ENCODE data around the gene MARK3. TPM values are rescaled to one million over a fixed set of nuclear protein-coding genes. Genes with fewer than 3 reads are reported as not detected.
A peak's percentile ranks its signal among the peaks of the same experiment; 100 is the strongest.

The MARK3 gene
- total RNA-seq, 1 donor from 2014 or later: 124 TPM

GRCh38 chr14:103427485-103428443, 42.5 kb downstream of the MARK3 start:
- no peaks in the 10 kb centered on the region for H3K9me3 Mint-ChIP-seq (ENCODE audit: unreplicated experiment)
- Histone ChIP-seq H3K9ac (ENCODE audit: low read length) (peak overlapping the region; percentile 30), H3K36me3 (ENCODE audit: insufficient read depth, low read length) (peaks cover 7% of the 10 kb centered on the region), H4K20me1 (ENCODE audit: insufficient read depth, low read length) (peaks cover 66% of the 10 kb centered on the region), H3K9me3 (ENCODE audit: insufficient read depth, low read depth, low read length) (no peaks in the 10 kb centered on the region), H3K4me3 (ENCODE audit: insufficient read depth, low read depth, low read length) (no peak overlapping the region), H3K79me2 (ENCODE audit: insufficient read depth, low read length) (peaks cover 93% of the 10 kb centered on the region), H2AFZ (ENCODE audit: low read depth, low read length) (no peak overlapping the region), H3K4me2 (ENCODE audit: low read length) (peak overlapping the region; percentile 33), H3K27ac (ENCODE audit: low read depth, low read length) (peak overlapping the region; percentile 66), H3K4me1 (ENCODE audit: insufficient read depth, low read length) (peaks cover 18% of the 10 kb centered on the region), H3K27me3 (ENCODE audit: insufficient read depth, low read length) (no peaks in the 10 kb centered on the region)
- peaks cover 30% of the 10 kb centered on the region for H3K4me1 Mint-ChIP-seq (ENCODE audit: low read depth, unreplicated experiment)
- no peak overlapping the region for H3K4me3 Mint-ChIP-seq (ENCODE audit: unreplicated experiment)
- peaks cover 6% of the 10 kb centered on the region for H3K36me3 Mint-ChIP-seq (ENCODE audit: low read depth, unreplicated experiment)
- FAIRE-seq (no peak), DNase-seq (ENCODE audit: low read depth) (peak; percentile 91)
- TF ChIP-seq CTCF (IDR thresholded peaks at IDR 0.05; ENCODE audit: insufficient read depth, low read depth, low read length) (no peak), EZH2 (IDR thresholded peaks at IDR 0.05; ENCODE audit: insufficient read depth, low read length) (no peak)
- H3K27ac Mint-ChIP-seq (ENCODE audit: unreplicated experiment): peak overlapping the region; percentile 50
- H3K27me3 Mint-ChIP-seq (ENCODE audit: low read depth, unreplicated experiment): no peaks in the 10 kb centered on the region

GRCh38 chr14:103428723-103429556, 43.7 kb downstream of the MARK3 start:
- FAIRE-seq (no peak), DNase-seq (ENCODE audit: low read depth) (no peak)
- Histone ChIP-seq H3K27ac (ENCODE audit: low read depth, low read length) (no peak overlapping the region), H3K9ac (ENCODE audit: low read length) (no peak overlapping the region), H3K27me3 (ENCODE audit: insufficient read depth, low read length) (no peaks in the 10 kb centered on the region), H3K9me3 (ENCODE audit: insufficient read depth, low read depth, low read length) (no peaks in the 10 kb centered on the region), H3K4me2 (ENCODE audit: low read length) (no peak overlapping the region), H3K4me1 (ENCODE audit: insufficient read depth, low read length) (peaks cover 9% of the 10 kb centered on the region), H3K4me3 (ENCODE audit: insufficient read depth, low read depth, low read length) (no peak overlapping the region), H3K79me2 (ENCODE audit: insufficient read depth, low read length) (peaks cover 95% of the 10 kb centered on the region), H3K36me3 (ENCODE audit: insufficient read depth, low read length) (peaks cover 8% of the 10 kb centered on the region), H4K20me1 (ENCODE audit: insufficient read depth, low read length) (peaks cover 62% of the 10 kb centered on the region), H2AFZ (ENCODE audit: low read depth, low read length) (no peak overlapping the region)
- peaks cover 6% of the 10 kb centered on the region for H3K36me3 Mint-ChIP-seq (ENCODE audit: low read depth, unreplicated experiment)
- no peak overlapping the region for H3K27ac Mint-ChIP-seq (ENCODE audit: unreplicated experiment)
- H3K9me3 Mint-ChIP-seq (ENCODE audit: unreplicated experiment): no peaks in the 10 kb centered on the region
- H3K27me3 Mint-ChIP-seq (ENCODE audit: low read depth, unreplicated experiment): no peaks in the 10 kb centered on the region
- H3K4me3 Mint-ChIP-seq (ENCODE audit: unreplicated experiment): no peak overlapping the region
- TF ChIP-seq EZH2 (IDR thresholded peaks at IDR 0.05; ENCODE audit: insufficient read depth, low read length) (no peak), CTCF (IDR thresholded peaks at IDR 0.05; ENCODE audit: insufficient read depth, low read depth, low read length) (no peak)
- H3K4me1 Mint-ChIP-seq (ENCODE audit: low read depth, unreplicated experiment): peaks cover 21% of the 10 kb centered on the region
